Activated CD8-positive, alpha-beta memory T cell treated with anti-CD3 and anti-CD28 coated beads, Interleukin-2, amount 10 ng/mL, durations not matched to agents 7 days and 5 days (primary cell): ENCODE measurements around the gene MAPK10. TPM values are rescaled to one million over a fixed set of nuclear protein-coding genes. Genes with fewer than 3 reads are reported as not detected.

Experiments used
- ATAC-seq: fragments of 150-1000 bp; cut with Tn5 transposase; one replicate; pipeline ENCODE4 v1.10.0; 2021; ENCODE audit warnings: moderate library complexity
- CTCF ChIA-PET: fragments of 350-600 bp; sonication (Branson Sonifier 250); formaldehyde crosslinking; loops from one replicate; lab custom pipeline; 2021; ENCODE audit warnings: antibody characterized with exemption; lab: Charles Lee
- DNase-seq: peaks from one replicate; pipeline ENCODE4 v3.0.0-alpha.2; 2020
- H3K27ac Mint-ChIP-seq: one replicate; pipeline ENCODE4 v1.8.0; 2021; ENCODE audit warnings: mild to moderate bottlenecking, mixed read lengths
- H3K27me3 Mint-ChIP-seq: one replicate; pipeline ENCODE4 v1.8.0; 2021; ENCODE audit warnings: mixed read lengths
- H3K36me3 Mint-ChIP-seq: one replicate; pipeline ENCODE4 v1.8.0; 2021; ENCODE audit warnings: mild to moderate bottlenecking, mixed read lengths
- H3K4me1 Mint-ChIP-seq: one replicate; pipeline ENCODE4 v1.8.0; 2021; ENCODE audit warnings: mixed read lengths
- H3K4me3 Mint-ChIP-seq: one replicate; pipeline ENCODE4 v1.8.0; 2021; ENCODE audit warnings: mild to moderate bottlenecking, moderate library complexity, mixed read lengths
- H3K9me3 Mint-ChIP-seq: one replicate; pipeline ENCODE4 v1.8.0; 2022; ENCODE audit warnings: low read depth, mixed read lengths
- total RNA-seq, 2 experiments: library from RNA; stranded (reverse); gene quantifications; one replicate each; pipeline ENCODE4 v1.2.3, GENCODE V29; 2021

The MAPK10 gene
- total RNA-seq, 2 experiments from 2014 or later: not detected

DNA sequence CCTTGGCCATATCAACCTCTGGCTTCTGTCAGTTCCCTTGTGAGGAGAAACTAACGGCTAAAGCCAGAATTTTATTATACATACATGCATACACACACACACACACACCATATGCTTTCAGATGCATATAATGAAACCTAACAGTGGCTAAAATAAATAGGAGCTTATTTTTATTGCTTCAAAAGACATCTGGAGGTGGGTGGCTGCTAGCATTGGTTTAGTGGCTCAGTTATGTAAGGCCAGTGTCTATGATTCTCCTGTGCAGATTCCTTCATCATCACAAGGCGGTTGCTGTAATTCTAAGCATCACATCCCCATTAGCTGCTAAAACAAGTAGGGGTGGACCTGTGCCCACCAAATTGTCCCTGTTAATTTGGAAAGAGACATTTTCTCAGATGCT is 110.8 kb downstream of the MAPK10 start:
- Mint-ChIP-seq H3K27me3 (no peaks in the 10 kb centered on the region), H3K4me1 (no peaks in the 10 kb centered on the region), H3K9me3 (no peaks in the 10 kb centered on the region), H3K27ac (no peak overlapping the region), H3K4me3 (no peak overlapping the region), H3K36me3 (no peaks in the 10 kb centered on the region)
- DNase-seq (no peak), ATAC-seq (no peak)
- CTCF ChIA-PET: no interaction called here

GRCh38 chr4:86247906-86248305 is 111.9 kb downstream of the MAPK10 start:
- H3K9me3 Mint-ChIP-seq: peaks cover 4% of the 10 kb centered on the region
- no peak overlapping the region for H3K4me3 Mint-ChIP-seq
- no peak overlapping the region for H3K27ac Mint-ChIP-seq
- DNase-seq: no peak
- ATAC-seq: no peak
- no peaks in the 10 kb centered on the region for H3K36me3 Mint-ChIP-seq
- no peaks in the 10 kb centered on the region for H3K4me1 Mint-ChIP-seq
- no peaks in the 10 kb centered on the region for H3K27me3 Mint-ChIP-seq
- CTCF ChIA-PET: no interaction called here

DNA sequence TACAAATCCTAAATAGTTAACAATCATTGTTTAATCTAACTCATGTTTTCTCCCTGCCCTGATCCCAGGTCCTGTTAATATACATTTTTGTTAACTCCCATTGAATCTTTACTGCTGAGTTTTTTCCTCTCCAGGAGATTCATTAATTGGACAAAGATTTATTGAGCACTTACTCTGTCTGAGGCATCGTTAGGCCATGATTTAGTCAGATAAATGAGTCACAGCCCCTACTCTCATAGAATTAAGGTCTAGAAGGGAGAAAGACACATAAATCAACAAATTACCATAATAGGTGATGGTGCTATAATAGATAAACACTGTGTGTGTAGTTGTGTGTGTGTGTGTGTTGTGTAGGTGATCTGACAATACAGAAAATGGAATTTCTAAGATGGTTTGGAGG is 112.5 kb downstream of the MAPK10 start:
- Mint-ChIP-seq H3K9me3 (peaks cover 4% of the 10 kb centered on the region), H3K36me3 (no peaks in the 10 kb centered on the region), H3K27ac (no peak overlapping the region), H3K4me3 (no peak overlapping the region), H3K4me1 (no peaks in the 10 kb centered on the region), H3K27me3 (no peaks in the 10 kb centered on the region)
- ATAC-seq (no peak), DNase-seq (no peak)
- CTCF ChIA-PET: no interaction called here

DNA sequence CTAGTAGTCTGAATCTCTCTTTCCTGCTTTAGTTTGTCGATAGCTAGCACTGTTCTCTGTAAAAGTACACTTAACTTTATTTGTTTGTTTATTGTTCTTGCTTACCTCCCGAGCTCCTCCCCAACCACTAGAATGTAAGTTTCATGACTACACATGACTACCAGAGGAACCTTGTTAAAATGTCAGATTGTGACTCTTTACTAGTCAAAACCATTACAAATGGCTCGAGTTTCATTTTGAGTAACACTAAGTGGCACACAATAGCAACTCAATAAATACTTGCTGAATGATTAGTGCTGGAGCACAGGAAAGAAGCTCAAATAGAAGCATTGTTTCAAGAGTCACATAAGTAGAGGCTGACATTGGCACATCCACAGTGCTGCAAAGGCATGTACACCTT is 116.1 kb downstream of the MAPK10 start:
- Mint-ChIP-seq H3K4me3 (no peak overlapping the region), H3K36me3 (no peaks in the 10 kb centered on the region), H3K9me3 (peaks cover 7% of the 10 kb centered on the region), H3K4me1 (no peaks in the 10 kb centered on the region), H3K27me3 (no peaks in the 10 kb centered on the region), H3K27ac (no peak overlapping the region)
- ATAC-seq: no peak
- CTCF ChIA-PET: no interaction called here
- no peak for DNase-seq

GRCh38 chr4:86242677-86243076 is 117.2 kb downstream of the MAPK10 start:
- Mint-ChIP-seq H3K27me3 (no peaks in the 10 kb centered on the region), H3K4me3 (no peak overlapping the region)

DNA sequence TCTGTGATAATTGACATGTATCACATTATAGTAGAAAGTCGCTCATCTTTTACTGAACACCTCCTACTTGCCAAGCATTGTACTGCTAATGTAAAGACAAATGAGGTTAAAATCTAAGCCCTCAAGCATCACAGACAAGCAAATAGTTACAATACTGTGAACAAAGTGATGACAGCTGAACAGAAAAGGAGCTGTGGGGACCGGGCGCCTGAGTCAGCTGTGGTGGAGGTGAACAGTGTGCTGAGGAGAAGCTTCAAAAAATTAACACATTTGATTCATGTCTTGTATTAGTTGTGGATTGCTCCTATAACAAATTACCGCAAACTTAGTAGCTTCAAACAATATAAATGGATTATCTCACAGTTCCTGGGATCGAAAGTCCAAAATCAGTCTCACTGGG is 124.3 kb downstream of the MAPK10 start:
- Mint-ChIP-seq H3K36me3 (no peaks in the 10 kb centered on the region), H3K27me3 (no peaks in the 10 kb centered on the region), H3K9me3 (peaks cover 4% of the 10 kb centered on the region), H3K4me1 (no peaks in the 10 kb centered on the region), H3K27ac (no peak overlapping the region), H3K4me3 (no peak overlapping the region)
- CTCF ChIA-PET: no interaction called here
- ATAC-seq (no peak), DNase-seq (no peak)

More at GRCh38 chr4:86242677-86243076, 117.2 kb downstream of the MAPK10 start:
- no peak overlapping the region for H3K27ac Mint-ChIP-seq
- no peaks in the 10 kb centered on the region for H3K4me1 Mint-ChIP-seq
- CTCF ChIA-PET: no interaction called here
- ATAC-seq (no peak), DNase-seq (no peak)
- no peaks in the 10 kb centered on the region for H3K36me3 Mint-ChIP-seq
- H3K9me3 Mint-ChIP-seq: peaks cover 7% of the 10 kb centered on the region

- Mint-ChIP-seq H3K4me1 (no peaks in the 10 kb centered on the region), H3K9me3 (peaks cover 4% of the 10 kb centered on the region), H3K27ac (no peak overlapping the region), H3K4me3 (no peak overlapping the region), H3K36me3 (no peaks in the 10 kb centered on the region), H3K27me3 (no peaks in the 10 kb centered on the region)
- DNase-seq (no peak), ATAC-seq (no peak)
- CTCF ChIA-PET: no interaction called here
Observed at GRCh38 chr4:86233681-86234080, 126.2 kb downstream of the MAPK10 start.

DNA sequence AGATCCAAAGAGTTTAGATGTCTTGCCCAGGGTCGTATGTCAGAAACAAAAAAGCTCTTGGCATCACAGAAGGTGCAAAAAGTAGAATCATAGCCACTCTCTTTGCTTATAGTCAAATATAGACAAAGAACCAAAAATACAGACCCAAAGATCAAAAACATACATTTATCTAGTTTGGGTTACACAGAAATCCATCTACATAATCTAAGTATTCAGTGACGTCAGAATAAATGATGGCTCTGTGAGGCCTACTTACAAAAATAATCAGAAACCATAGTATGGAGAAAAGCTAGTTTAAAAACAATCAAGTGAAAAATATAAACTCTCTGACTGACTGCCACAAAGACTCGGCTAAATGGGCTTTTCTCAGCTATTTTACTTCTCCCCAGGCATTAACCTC is 126.8 kb downstream of the MAPK10 start:
- Mint-ChIP-seq H3K27ac (no peak overlapping the region), H3K4me3 (no peak overlapping the region), H3K36me3 (no peaks in the 10 kb centered on the region), H3K9me3 (peaks cover 4% of the 10 kb centered on the region), H3K4me1 (no peaks in the 10 kb centered on the region), H3K27me3 (no peaks in the 10 kb centered on the region)
- DNase-seq: no peak
- ATAC-seq: no peak
- CTCF ChIA-PET: no interaction called here

- Mint-ChIP-seq H3K9me3 (no peaks in the 10 kb centered on the region), H3K4me3 (no peak overlapping the region), H3K4me1 (no peaks in the 10 kb centered on the region), H3K36me3 (no peaks in the 10 kb centered on the region), H3K27ac (no peak overlapping the region), H3K27me3 (no peaks in the 10 kb centered on the region)
- CTCF ChIA-PET: no interaction called here
- DNase-seq (no peak), ATAC-seq (no peak)
Observed at GRCh38 chr4:86223472-86223871, 136.4 kb downstream of the MAPK10 start.

DNA sequence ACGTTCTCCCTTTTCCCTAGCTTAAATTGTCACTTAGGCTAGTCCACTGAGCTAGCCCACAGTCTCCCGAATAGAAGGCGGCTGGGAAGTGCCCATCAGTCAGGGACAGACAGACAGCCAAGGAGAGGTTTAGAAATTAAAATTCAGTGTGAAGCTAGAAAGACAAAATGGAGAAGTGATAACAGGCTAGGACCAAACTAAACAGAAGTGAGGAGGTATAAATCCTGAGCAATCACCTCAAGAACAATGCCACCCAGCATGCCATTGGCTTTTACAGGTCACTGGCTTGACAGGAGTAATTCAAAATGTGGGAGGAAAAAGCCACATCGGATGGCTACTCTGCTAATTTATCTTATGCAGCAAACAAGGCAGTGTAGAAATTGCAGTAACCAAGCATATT is 138.9 kb downstream of the MAPK10 start:
- no peaks in the 10 kb centered on the region for H3K4me1 Mint-ChIP-seq
- no peaks in the 10 kb centered on the region for H3K36me3 Mint-ChIP-seq
- H3K4me3 Mint-ChIP-seq: no peak overlapping the region
- H3K27me3 Mint-ChIP-seq: no peaks in the 10 kb centered on the region
- CTCF ChIA-PET: no interaction called here
- DNase-seq: no peak
- H3K9me3 Mint-ChIP-seq: no peaks in the 10 kb centered on the region
- no peak for ATAC-seq
- no peak overlapping the region for H3K27ac Mint-ChIP-seq

GRCh38 chr4:86220121-86220520 is 139.7 kb downstream of the MAPK10 start:
- Mint-ChIP-seq H3K36me3 (no peaks in the 10 kb centered on the region), H3K27ac (no peak overlapping the region), H3K4me3 (no peak overlapping the region), H3K9me3 (no peaks in the 10 kb centered on the region), H3K4me1 (no peaks in the 10 kb centered on the region), H3K27me3 (no peaks in the 10 kb centered on the region)
- DNase-seq (no peak), ATAC-seq (no peak)
- CTCF ChIA-PET: no interaction called here

GRCh38 chr4:86218746-86219473 is 140.9 kb downstream of the MAPK10 start:
- Mint-ChIP-seq H3K27me3 (no peaks in the 10 kb centered on the region), H3K27ac (no peak overlapping the region), H3K4me1 (no peaks in the 10 kb centered on the region), H3K36me3 (no peaks in the 10 kb centered on the region), H3K4me3 (no peak overlapping the region), H3K9me3 (no peaks in the 10 kb centered on the region)
- CTCF ChIA-PET: no interaction called here
- ATAC-seq (no peak), DNase-seq (no peak)

- H3K4me1 Mint-ChIP-seq: no peaks in the 10 kb centered on the region
- CTCF ChIA-PET: no interaction called here
Observed at GRCh38 chr4:86203176-86203575, 156.7 kb downstream of the MAPK10 start.

DNA sequence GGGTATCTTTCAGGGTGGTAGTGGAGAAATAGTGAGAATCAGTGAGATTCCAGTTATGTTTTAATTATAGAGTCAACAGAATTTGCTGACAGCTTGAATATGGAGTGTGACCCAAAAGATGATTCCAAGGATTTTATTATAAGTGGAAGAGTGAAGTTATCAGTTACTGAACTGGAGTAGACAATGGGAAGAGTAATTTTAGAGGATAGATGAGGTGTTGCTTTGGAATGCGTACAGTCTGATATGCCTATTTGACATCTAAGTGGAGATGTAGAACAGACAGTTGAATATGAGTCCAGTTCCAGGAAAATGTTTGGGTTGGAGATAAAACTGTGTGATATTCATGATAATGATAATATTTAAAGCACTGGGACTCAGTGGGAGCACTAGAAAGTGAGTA is 174.2 kb downstream of the MAPK10 start:
- CTCF ChIA-PET: no interaction called here
- ATAC-seq (no peak), DNase-seq (no peak)
- Mint-ChIP-seq H3K4me3 (no peak overlapping the region), H3K4me1 (no peaks in the 10 kb centered on the region), H3K36me3 (no peaks in the 10 kb centered on the region), H3K27ac (no peak overlapping the region), H3K27me3 (no peaks in the 10 kb centered on the region), H3K9me3 (peaks cover 4% of the 10 kb centered on the region)

More at GRCh38 chr4:86203176-86203575, 156.7 kb downstream of the MAPK10 start:
- ATAC-seq: no peak
- Mint-ChIP-seq H3K9me3 (peaks cover 4% of the 10 kb centered on the region), H3K27me3 (no peaks in the 10 kb centered on the region), H3K4me3 (no peak overlapping the region), H3K27ac (no peak overlapping the region), H3K36me3 (no peaks in the 10 kb centered on the region)
- DNase-seq: no peak

GRCh38 chr4:86184901-86185285 is 175.0 kb downstream of the MAPK10 start:
- CTCF ChIA-PET: no interaction called here

More at GRCh38 chr4:86184901-86185285, 175.0 kb downstream of the MAPK10 start:
- no peak overlapping the region for H3K4me3 Mint-ChIP-seq
- ATAC-seq: no peak
- no peaks in the 10 kb centered on the region for H3K36me3 Mint-ChIP-seq
- H3K27me3 Mint-ChIP-seq: no peaks in the 10 kb centered on the region
- no peak for DNase-seq
- H3K4me1 Mint-ChIP-seq: no peaks in the 10 kb centered on the region
- no peak overlapping the region for H3K27ac Mint-ChIP-seq
- H3K9me3 Mint-ChIP-seq: peaks cover 7% of the 10 kb centered on the region
